ENCODE results near the gene PRKAR2B. TPM values are rescaled to one million over a fixed set of nuclear protein-coding genes. Genes with fewer than 3 reads are reported as not detected.

Gene PRKAR2B
- total RNA-seq, 2 experiments from 2014 or later, result 69.0 to 210 TPM

DNA sequence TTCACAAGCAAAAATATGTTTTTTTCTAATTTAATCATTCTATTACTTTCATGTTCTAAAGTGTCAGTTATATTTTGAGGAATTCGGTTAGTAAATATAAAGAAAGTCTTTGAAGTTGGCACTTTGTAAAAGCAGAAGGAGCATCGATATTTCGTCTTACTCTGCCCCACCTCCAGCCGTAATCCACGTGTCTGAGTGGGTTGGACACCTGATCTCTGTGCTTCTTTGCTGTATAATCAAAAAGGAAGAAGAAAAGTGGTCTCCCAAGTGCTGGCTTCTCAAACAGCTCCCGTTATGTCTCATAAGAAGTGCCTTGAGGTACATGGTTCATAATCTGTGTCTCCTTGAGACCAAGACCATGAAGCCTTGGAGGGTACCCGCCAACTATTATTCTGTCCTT, 19.8 kb downstream of the PRKAR2B start:
- Histone ChIP-seq H4K20me1 (ENCODE audit: insufficient read depth, low read length) (no peaks in the 10 kb centered on the region), H3K4me1 (ENCODE audit: insufficient read depth, low read length, poor library complexity, severe bottlenecking) (peaks cover 62% of the 10 kb centered on the region), H3K9me2 (ENCODE audit: insufficient read depth, low read length) (no peaks in the 10 kb centered on the region), H3K4me3 (ENCODE audit: low read depth, low read length, poor library complexity, severe bottlenecking) (peak overlapping the region; percentile 50), H3K79me2 (ENCODE audit: insufficient read depth, low read depth, low read length) (peaks cover 99% of the 10 kb centered on the region), H3K4me2 (ENCODE audit: low read length) (peak overlapping the region; percentile 86), H3K27ac (ENCODE audit: low read depth, low read length, poor library complexity, severe bottlenecking) (peak overlapping the region; percentile 67), H2AFZ (ENCODE audit: low read length) (peak overlapping the region; percentile 5; the same call in 1 of the 2 replicates), H3K9me3 (ENCODE audit: low read length) (peaks cover 16% of the 10 kb centered on the region; the same call in 1 of the 2 replicates), H3K36me3 (ENCODE audit: insufficient read depth, low read length) (peaks cover 32% of the 10 kb centered on the region)
- BruUV-seq (replicated peaks), result no TSS peak
- ChIA-PET CTCF (ENCODE audit: unreplicated experiment) (no interaction called here), POLR2A (interaction anchor here (0.6 to 2.0 kb wide), 3 partner anchors 15 to 62 kb away, joined by 3 to 11 read pairs (median 6); no protein-coding TSS in a partner anchor)
- no peak for TF ChIP-seq EZH2phosphoT487 (IDR thresholded peaks at IDR 0.05; ENCODE audit: borderline replicate concordance, low read depth, low read length)
- TF ChIP-seq, protein P1, sequence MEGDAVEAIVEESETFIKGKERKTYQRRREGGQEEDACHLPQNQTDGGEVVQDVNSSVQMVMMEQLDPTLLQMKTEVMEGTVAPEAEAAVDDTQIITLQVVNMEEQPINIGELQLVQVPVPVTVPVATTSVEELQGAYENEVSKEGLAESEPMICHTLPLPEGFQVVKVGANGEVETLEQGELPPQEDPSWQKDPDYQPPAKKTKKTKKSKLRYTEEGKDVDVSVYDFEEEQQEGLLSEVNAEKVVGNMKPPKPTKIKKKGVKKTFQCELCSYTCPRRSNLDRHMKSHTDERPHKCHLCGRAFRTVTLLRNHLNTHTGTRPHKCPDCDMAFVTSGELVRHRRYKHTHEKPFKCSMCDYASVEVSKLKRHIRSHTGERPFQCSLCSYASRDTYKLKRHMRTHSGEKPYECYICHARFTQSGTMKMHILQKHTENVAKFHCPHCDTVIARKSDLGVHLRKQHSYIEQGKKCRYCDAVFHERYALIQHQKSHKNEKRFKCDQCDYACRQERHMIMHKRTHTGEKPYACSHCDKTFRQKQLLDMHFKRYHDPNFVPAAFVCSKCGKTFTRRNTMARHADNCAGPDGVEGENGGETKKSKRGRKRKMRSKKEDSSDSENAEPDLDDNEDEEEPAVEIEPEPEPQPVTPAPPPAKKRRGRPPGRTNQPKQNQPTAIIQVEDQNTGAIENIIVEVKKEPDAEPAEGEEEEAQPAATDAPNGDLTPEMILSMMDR (conservative IDR thresholded peaks at IDR 0.05; ENCODE audit: low read length), result no peak
- intact Hi-C loops (cut with micrococcal nuclease; ENCODE audit: unreplicated experiment), result loop anchor here (1.0 kb wide), 1 partner anchor 26 kb away; no protein-coding TSS in a partner anchor
- peak; percentile 56 for DNase-seq (ENCODE audit: low spot score)

DNA sequence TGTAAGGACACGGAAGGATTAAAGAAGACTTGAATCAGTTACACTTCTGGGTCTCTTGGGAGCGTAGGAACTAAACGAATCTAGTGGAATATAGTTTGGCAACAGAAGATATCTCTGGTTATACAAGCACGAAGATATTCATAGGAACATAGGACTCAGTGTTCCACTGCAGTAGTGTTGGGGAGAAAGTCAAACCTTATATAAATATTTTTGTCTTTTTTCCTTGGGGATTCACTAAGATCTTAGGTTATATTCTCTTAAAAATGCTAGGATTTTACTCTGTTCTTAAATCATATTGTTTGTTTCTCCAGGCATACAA, 21.4 kb downstream of the PRKAR2B start:
- no peak for DNase-seq (ENCODE audit: low spot score)
- H3K4me1 ChIP-seq (ENCODE audit: insufficient read depth, low read length, poor library complexity, severe bottlenecking), result peaks cover 74% of the 10 kb centered on the region
- H4K20me1 ChIP-seq (ENCODE audit: insufficient read depth, low read length), result no peaks in the 10 kb centered on the region
- no peaks in the 10 kb centered on the region for H3K9me2 ChIP-seq (ENCODE audit: insufficient read depth, low read length)
- 0 out of 2 replicates have a peak overlapping the region, but pooled peaks have one; percentile 3 for H2AFZ ChIP-seq (ENCODE audit: low read length)
- intact Hi-C loops (cut with micrococcal nuclease; ENCODE audit: unreplicated experiment), result no loop called here
- H3K4me3 ChIP-seq (ENCODE audit: low read depth, low read length, poor library complexity, severe bottlenecking), result peak overlapping the region; percentile 50
- H3K4me2 ChIP-seq (ENCODE audit: low read length), result peak overlapping the region; percentile 86
- ChIA-PET POLR2A (interaction anchor here (0.6 to 4.5 kb wide), 9 partner anchors 9 to 25 kb away, joined by 3 to 28 read pairs (median 4); no protein-coding TSS in a partner anchor), CTCF (ENCODE audit: unreplicated experiment) (no interaction called here)
- H3K27ac ChIP-seq (ENCODE audit: low read depth, low read length, poor library complexity, severe bottlenecking), result peak overlapping the region; percentile 67
- H3K36me3 ChIP-seq (ENCODE audit: insufficient read depth, low read length), result peaks cover 38% of the 10 kb centered on the region
- TF ChIP-seq, protein P1 (conservative IDR thresholded peaks at IDR 0.05; ENCODE audit: low read length), result no peak
- TF ChIP-seq EZH2phosphoT487 (IDR thresholded peaks at IDR 0.05; ENCODE audit: borderline replicate concordance, low read depth, low read length), result no peak
- BruUV-seq (replicated peaks), result no TSS peak
- peaks cover 16% of the 10 kb centered on the region; the same call in 1 of the 2 replicates for H3K9me3 ChIP-seq (ENCODE audit: low read length)
- peaks cover 99% of the 10 kb centered on the region for H3K79me2 ChIP-seq (ENCODE audit: insufficient read depth, low read depth, low read length)

DNA sequence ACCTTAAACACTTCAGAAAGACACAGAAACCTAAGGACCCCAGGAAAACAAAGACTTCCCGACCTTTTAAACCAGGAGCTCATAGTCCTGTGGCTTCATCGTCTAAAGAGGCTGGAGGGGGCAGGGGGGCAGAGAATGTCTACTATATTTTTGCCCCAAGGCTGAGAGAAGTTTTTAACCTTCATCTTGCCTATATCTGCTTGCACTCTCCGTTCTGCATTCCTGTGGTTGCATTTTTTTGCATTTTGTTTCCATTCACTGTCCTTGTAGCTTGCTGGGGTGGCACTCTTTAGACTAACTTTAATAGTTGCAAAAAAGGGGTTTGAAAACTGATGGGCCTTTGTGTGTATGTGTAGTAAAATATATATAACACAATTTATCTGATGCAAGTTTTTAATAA, 23.7 kb downstream of the PRKAR2B start:
- TF ChIP-seq, protein P1 (conservative IDR thresholded peaks at IDR 0.05; ENCODE audit: low read length), result no peak
- intact Hi-C loops (cut with micrococcal nuclease; ENCODE audit: unreplicated experiment), result no loop called here
- H3K9me3 ChIP-seq (ENCODE audit: low read length), result 0 out of 2 replicates have a peak, but pooled peaks cover under 1% of the 10 kb centered on the region
- no peaks in the 10 kb centered on the region for H3K9me2 ChIP-seq (ENCODE audit: insufficient read depth, low read length)
- H3K79me2 ChIP-seq (ENCODE audit: insufficient read depth, low read depth, low read length), result peaks cover 91% of the 10 kb centered on the region
- H3K4me1 ChIP-seq (ENCODE audit: insufficient read depth, low read length, poor library complexity, severe bottlenecking), result peaks cover 73% of the 10 kb centered on the region
- no peaks in the 10 kb centered on the region for H4K20me1 ChIP-seq (ENCODE audit: insufficient read depth, low read length)
- H2AFZ ChIP-seq (ENCODE audit: low read length), result peak overlapping the region; percentile 33; the same call in 1 of the 2 replicates
- peak; percentile 60 for DNase-seq (ENCODE audit: low spot score)
- POLR2A ChIA-PET, result interaction anchor here (0.7 to 4.5 kb wide), 10 partner anchors 9 to 823 kb away, joined by 3 to 30 read pairs (median 6); partner anchors contain the start of gene DLD
- peak overlapping the region; percentile 86 for H3K4me2 ChIP-seq (ENCODE audit: low read length)
- H3K4me3 ChIP-seq (ENCODE audit: low read depth, low read length, poor library complexity, severe bottlenecking), result peak overlapping the region; percentile 60
- peaks cover 26% of the 10 kb centered on the region for H3K36me3 ChIP-seq (ENCODE audit: insufficient read depth, low read length)
- BruUV-seq (replicated peaks), result no TSS peak
- CTCF ChIA-PET (ENCODE audit: unreplicated experiment), result no interaction called here
- peak overlapping the region; percentile 67 for H3K27ac ChIP-seq (ENCODE audit: low read depth, low read length, poor library complexity, severe bottlenecking)
